Stomach smooth muscle (tissue), 2 donors: Measurements from ENCODE around the gene CDH15.

Source experiments
- H3K27ac ChIP-seq: one replicate; pipeline ENCODE4 v1.7.0; 2013; ENCODE audit warnings: mild to moderate bottlenecking, low read length, inconsistent platforms
- H3K27me3 ChIP-seq, 2 donors: one replicate each; pipeline ENCODE4 v1.7.0; 2013; ENCODE audit warnings: low read length in 2 of 2; ENCODE audit not compliant: insufficient read depth in 2 of 2, control insufficient read depth in 1 of 2
- H3K36me3 ChIP-seq, 2 donors: one replicate each; pipeline ENCODE4 v1.7.0; 2013; ENCODE audit warnings: low read length in 2 of 2; ENCODE audit not compliant: control insufficient read depth in 2 of 2, insufficient read depth in 2 of 2
- H3K4me1 ChIP-seq: one replicate; pipeline ENCODE4 v1.7.0; 2013; ENCODE audit warnings: low read length; ENCODE audit not compliant: control insufficient read depth, insufficient read depth
- H3K4me3 ChIP-seq, 2 donors: one replicate each; pipeline ENCODE4 v1.7.0; 2013; ENCODE audit warnings: low read length in 2 of 2
- H3K9ac ChIP-seq, 2 donors: one replicate each; pipeline ENCODE4 v1.7.0; 2013; ENCODE audit warnings: low read length in 2 of 2, mild to moderate bottlenecking in 1 of 2
- H3K9me3 ChIP-seq, 2 donors: one replicate each; pipeline ENCODE4 v1.7.0; 2013; ENCODE audit warnings: low read length in 2 of 2; ENCODE audit not compliant: control insufficient read depth in 2 of 2
- donor health status: healthy.
- donor health status: Pancreatic carcinoma.

The CDH15 gene, protein sequence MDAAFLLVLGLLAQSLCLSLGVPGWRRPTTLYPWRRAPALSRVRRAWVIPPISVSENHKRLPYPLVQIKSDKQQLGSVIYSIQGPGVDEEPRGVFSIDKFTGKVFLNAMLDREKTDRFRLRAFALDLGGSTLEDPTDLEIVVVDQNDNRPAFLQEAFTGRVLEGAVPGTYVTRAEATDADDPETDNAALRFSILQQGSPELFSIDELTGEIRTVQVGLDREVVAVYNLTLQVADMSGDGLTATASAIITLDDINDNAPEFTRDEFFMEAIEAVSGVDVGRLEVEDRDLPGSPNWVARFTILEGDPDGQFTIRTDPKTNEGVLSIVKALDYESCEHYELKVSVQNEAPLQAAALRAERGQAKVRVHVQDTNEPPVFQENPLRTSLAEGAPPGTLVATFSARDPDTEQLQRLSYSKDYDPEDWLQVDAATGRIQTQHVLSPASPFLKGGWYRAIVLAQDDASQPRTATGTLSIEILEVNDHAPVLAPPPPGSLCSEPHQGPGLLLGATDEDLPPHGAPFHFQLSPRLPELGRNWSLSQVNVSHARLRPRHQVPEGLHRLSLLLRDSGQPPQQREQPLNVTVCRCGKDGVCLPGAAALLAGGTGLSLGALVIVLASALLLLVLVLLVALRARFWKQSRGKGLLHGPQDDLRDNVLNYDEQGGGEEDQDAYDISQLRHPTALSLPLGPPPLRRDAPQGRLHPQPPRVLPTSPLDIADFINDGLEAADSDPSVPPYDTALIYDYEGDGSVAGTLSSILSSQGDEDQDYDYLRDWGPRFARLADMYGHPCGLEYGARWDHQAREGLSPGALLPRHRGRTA

DNA sequence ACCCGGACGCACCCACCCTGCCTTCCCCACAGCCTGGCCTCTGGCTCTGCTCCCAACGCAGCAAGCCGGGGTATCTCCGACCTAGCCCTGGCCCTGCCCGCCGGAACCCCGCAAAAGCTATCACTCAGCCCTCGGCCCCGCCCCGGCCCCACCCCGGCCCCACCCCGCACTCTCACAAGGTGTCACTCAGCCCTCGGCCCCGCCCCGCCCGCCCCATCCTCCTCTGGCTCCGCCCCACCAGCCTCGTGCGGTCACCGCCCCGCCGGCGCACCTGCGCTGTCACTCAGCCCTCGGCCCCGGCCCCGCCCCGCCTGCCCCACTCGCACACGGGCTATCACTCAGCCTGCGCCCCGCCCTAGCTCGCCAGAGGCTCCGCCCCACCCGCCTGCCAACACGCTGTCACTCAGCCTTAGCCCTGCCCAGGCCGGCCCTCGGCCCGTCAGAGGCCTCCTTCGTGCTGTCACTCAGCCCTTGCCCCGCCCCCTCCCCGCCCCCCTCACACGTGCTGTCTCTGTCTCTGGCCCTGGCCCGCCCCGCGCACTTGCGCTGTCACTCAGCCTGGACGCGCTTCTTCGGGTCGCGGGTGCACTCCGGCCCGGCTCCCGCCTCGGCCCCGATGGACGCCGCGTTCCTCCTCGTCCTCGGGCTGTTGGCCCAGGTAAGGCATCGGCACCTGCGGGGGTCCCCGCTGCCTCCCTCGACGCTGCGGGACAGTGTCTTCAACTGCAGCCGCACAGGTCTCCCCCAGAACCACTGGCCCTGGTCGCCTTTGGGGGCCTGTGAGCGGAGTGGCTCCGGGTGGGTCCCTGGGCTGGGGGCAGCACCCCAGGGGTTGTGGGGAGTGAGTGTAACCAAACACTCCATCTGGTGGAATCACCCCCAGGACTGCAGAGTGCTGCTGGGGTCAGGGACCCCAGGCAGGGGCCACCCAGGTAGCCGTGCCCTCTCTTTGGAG, at the start of gene CDH15:
Gene CDH15 (plus strand): TSS at position 533 of the 955 bp plus-strand sequence. CDS start 84 bp downstream, at position 617.
- Histone ChIP-seq H3K4me3 (peak within 1 kb of the TSS; percentile 8 to 44), H3K4me1 (peaks cover 19% of the 10 kb centered on the region), H3K36me3 (no peaks in the 10 kb centered on the region), H3K27me3 (peaks cover 45 to 52% of the 10 kb centered on the region in 2 donors), H3K9ac (no peak within 1 kb of the TSS), H3K27ac (no peak within 1 kb of the TSS), H3K9me3 (no peaks in the 10 kb centered on the region)

DNA sequence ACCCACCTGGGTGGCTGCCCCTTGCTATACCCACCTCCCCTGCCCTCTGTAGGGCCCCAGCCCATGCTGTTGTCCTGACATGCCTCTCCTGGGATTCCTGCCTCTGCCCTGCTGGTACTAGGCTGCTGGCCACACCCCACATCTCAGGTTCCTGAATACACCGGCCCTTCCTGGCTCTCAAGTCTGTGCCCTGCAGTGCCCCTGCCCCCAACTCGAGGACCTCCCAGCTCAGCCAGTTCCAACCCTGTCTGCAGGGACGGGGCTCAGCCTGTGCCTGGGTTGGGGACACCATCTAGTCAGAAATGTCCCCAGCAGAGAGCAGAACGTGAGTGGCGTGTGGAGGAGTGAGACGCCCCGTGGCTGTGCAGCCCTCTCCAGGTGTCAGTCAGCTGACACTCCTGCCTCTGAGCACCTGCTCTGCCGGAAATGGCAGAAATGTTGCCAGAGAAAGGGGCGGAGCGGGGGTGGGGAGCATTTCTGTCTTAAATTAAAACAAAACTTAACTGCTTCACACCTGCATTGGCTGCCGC, 49.2 kb upstream of the CDH15 start:
- peaks cover 3% of the 10 kb centered on the region in 2 donors for H3K9me3 ChIP-seq
- no peak overlapping the region for H3K27ac ChIP-seq
- H3K36me3 ChIP-seq, result peaks cover 25 to 31% of the 10 kb centered on the region in 2 donors
- no peaks in the 10 kb centered on the region for H3K4me1 ChIP-seq
- no peak overlapping the region for H3K9ac ChIP-seq
- no peak overlapping the region for H3K4me3 ChIP-seq
- no peaks in the 10 kb centered on the region for H3K27me3 ChIP-seq

DNA sequence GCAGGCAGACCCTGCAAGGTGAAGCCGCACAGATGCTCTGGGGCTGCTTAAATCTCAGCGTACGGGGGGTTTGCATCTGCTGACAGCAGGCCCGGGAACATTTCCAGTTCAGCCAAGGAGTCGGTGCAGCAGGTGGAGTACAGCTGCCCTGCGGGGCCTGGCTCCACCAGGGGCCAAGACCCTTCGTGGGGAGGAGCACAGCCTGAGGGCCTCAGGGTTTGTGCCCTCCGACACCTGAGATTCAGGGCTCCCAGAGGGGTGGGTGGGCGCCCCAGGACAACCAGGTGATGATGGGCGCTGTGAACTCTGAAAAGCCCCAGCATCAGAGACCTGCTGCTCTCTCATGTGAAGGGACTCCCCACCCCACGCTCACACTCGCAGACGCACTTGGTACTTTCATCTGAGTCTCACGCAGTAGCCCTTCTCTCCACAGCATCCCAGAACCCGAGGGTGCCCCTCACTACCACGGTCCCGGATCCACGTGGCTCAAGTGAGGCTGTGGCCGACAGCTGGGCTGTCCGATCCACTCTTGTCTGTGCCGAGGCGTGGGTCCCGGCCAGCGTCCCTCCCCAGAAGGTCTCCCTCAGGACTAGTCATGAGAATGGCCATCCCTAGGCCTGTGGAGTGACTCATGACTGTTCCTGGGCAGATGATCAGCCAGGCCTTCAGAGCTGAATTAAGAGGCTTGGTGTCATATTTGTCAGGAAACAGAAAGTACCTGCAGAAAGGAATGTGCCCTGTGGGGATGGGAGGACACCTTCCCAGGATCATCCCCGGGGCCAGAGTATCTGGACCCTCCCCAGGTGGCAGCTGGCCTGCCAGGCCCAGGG, 48.3 kb upstream of the CDH15 start:
- peaks cover 25 to 26% of the 10 kb centered on the region in 2 donors for H3K36me3 ChIP-seq
- H3K27ac ChIP-seq, result no peak overlapping the region
- H3K27me3 ChIP-seq, result no peaks in the 10 kb centered on the region
- H3K4me3 ChIP-seq, result no peak overlapping the region
- peaks cover 3% of the 10 kb centered on the region in 2 donors for H3K9me3 ChIP-seq
- no peaks in the 10 kb centered on the region for H3K4me1 ChIP-seq
- H3K9ac ChIP-seq, result no peak overlapping the region

DNA sequence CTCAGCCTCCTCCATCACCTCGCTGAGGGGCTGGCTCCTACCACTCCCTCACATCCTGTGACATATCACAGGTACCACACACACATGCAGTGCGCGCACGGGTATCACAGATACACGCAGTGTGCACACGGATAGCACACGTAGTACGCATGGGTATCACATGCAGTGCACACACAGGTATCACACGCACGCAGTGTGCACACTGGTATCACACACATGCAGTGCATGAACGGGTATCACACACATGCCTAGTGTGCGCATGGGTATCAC, 47.8 kb upstream of the CDH15 start:
- no peak overlapping the region for H3K9ac ChIP-seq
- H3K9me3 ChIP-seq, result peaks cover 3% of the 10 kb centered on the region in 2 donors
- H3K36me3 ChIP-seq, result peaks cover 23 to 26% of the 10 kb centered on the region in 2 donors
- H3K4me3 ChIP-seq, result no peak overlapping the region
- H3K27me3 ChIP-seq, result no peaks in the 10 kb centered on the region
- H3K4me1 ChIP-seq, result no peaks in the 10 kb centered on the region
- H3K27ac ChIP-seq, result no peak overlapping the region

DNA sequence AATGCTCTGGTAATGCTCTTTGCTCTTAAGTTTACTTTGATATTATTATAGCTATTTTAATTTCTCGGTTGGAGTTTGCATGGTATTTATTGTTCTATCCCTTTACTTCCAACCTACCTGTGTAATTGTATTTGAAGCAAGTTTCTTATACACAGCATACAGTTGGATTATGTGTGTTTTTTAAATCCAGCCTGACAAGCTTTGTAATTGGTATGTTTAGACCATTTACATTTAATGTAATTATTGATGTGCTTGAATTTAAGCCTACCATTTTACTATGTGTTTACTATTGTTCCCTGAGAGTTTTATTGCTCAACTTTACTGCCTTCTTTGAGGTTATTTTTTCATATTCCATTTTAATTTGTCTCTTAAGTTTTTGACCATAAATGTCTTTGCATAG, 42.2 kb upstream of the CDH15 start:
- Histone ChIP-seq H3K36me3 (peaks cover 8 to 14% of the 10 kb centered on the region in 2 donors), H3K27ac (no peak overlapping the region), H3K9me3 (peaks cover 2 to 3% of the 10 kb centered on the region in 2 donors), H3K4me1 (no peaks in the 10 kb centered on the region), H3K27me3 (no peaks in the 10 kb centered on the region), H3K4me3 (no peak overlapping the region), H3K9ac (no peak overlapping the region)

DNA sequence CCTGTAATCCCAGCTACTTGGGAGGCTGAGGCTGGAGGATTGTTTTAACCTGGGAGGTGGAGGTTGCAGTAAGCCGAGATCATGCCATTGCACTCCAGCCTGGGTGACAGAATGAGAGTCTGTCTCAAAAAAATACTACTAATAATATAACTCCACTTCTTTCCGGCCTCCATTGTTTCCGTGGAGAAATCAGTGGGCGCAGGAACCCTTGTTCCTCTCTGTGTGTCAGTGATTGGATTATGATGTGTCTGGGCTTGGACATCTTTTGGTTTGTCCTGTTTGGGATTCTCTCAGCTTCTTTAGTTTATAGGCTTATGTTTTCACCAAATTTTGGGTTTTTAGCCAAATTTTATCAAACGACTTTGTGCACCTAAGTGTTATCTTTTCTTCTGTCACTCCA, 41.1 kb upstream of the CDH15 start:
- H3K27me3 ChIP-seq, result no peaks in the 10 kb centered on the region
- peaks cover 8 to 11% of the 10 kb centered on the region in 2 donors for H3K36me3 ChIP-seq
- no peak overlapping the region for H3K27ac ChIP-seq
- H3K9me3 ChIP-seq, result peaks cover 0 to 3% of the 10 kb centered on the region in 2 donors
- H3K4me1 ChIP-seq, result no peaks in the 10 kb centered on the region
- no peak overlapping the region for H3K9ac ChIP-seq
- H3K4me3 ChIP-seq, result no peak overlapping the region

DNA sequence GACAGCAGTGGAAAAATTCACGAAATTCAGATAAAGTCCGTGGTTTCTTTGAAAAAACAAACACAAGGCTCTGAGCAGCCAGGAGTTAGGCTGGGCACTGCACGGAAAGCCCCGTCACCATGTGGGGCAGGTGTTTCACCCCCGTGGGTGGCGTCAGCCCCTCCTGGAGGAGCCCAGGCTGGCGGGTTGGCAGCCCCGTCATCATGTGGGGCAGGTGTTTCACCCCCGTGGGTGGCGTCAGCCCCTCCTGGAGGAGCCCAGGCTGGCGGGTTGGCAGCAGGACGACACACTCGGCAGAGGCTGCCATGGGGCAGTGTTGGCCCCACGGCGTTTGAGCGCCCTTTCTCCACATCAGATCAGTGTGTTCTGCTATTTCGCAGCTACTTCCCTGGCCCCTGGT, 39.8 kb upstream of the CDH15 start:
- H3K9ac ChIP-seq, result no peak overlapping the region
- H3K36me3 ChIP-seq, result peaks cover 10 to 11% of the 10 kb centered on the region in 2 donors
- H3K4me1 ChIP-seq, result no peaks in the 10 kb centered on the region
- no peaks in the 10 kb centered on the region for H3K27me3 ChIP-seq
- H3K27ac ChIP-seq, result no peak overlapping the region
- no peaks in the 10 kb centered on the region for H3K9me3 ChIP-seq
- no peak overlapping the region for H3K4me3 ChIP-seq

DNA sequence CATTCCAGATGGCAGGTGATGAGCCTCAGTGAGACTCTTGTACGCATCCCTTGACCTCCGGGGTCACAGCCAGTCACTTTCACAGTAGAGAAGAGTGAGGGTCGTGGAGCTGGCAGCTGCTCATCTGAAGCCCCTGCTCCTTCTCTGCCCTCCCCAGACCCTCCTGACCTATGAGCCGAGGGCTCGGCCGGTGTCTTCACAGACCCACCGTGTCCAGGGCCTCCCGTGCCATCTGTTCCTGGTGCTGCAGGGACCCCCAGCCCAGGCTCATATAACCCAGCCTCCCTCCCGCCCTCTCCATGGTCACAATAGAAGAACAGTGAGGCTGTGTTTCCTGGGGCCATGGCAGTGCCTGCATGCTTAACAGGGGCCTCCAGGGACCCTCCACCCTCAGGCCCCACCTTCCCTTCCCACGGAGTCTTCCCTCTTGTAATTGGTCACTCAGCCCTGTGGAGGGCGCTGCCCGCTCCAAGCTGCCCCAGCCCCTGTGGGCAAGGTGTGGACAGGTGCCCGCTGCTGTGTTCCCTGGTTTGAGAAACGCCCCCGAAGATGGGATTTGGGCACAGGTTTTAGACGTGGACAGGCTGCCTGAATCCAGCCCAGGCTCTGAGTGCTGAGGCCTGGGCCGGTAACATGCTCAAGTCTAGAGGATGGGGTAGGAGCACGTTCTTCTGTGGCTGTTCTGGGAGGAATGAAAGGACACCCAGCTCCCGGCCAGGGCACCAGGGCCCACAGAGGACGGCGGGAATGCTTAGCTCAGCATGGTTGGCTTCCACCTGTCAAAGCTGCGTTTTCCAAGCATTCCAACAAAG, 39.1 kb upstream of the CDH15 start:
- Histone ChIP-seq H3K9me3 (no peaks in the 10 kb centered on the region), H3K9ac (no peak overlapping the region)

DNA sequence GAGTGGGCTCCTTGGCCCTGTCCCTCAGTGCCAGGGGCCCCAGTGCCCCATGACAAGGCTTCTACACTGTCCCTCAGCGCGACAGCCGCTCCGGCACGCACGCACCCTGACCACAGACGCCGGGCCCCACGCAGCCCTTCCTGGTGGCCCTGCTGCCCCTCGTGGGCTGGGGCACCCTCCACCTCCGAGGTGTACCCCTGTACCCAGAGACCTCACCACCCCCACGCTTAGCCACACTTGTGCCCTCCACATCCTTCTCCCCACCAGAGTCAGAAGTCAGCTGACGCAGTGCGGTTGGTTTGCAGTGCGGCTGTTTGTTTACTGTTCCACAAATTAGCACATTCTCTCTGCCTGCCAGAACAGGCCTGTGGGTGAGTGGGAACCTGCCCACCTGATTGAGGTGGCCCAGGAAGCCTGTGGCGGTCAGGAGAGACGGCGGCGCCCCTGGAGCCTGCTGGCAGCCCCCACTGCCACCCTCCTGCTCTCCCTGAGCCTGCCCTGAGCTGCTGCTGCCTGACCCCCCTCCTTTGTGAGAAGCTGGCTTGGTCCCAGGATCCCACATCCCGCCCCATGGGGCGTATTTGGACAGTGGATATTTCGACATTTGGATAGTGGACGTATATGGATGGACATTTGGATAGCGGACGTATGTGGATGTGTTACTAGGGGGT, 38.0 kb upstream of the CDH15 start:
- H3K9ac ChIP-seq, result no peak overlapping the region
- H3K9me3 ChIP-seq, result no peaks in the 10 kb centered on the region
- H3K27ac ChIP-seq, result no peak overlapping the region
- H3K36me3 ChIP-seq, result peaks cover 11% of the 10 kb centered on the region in 2 donors
- no peaks in the 10 kb centered on the region for H3K27me3 ChIP-seq
- H3K4me3 ChIP-seq, result no peak overlapping the region
- H3K4me1 ChIP-seq, result no peaks in the 10 kb centered on the region

More for the DNA sequence above, 39.1 kb upstream of the CDH15 start:
- H3K27ac ChIP-seq, result no peak overlapping the region
- no peaks in the 10 kb centered on the region for H3K27me3 ChIP-seq
- H3K36me3 ChIP-seq, result peaks cover 11% of the 10 kb centered on the region in 2 donors
- no peak overlapping the region for H3K4me3 ChIP-seq
- no peaks in the 10 kb centered on the region for H3K4me1 ChIP-seq
